Measurements from ENCODE around the gene DCXR.

Gene DCXR

GRCh38 chr17:82018989-82019689, 18.4 kb downstream of the DCXR start:
- no peak for TF ChIP-seq CTCF (conservative IDR thresholded peaks at IDR 0.05; ENCODE audit: control insufficient read depth, insufficient read depth, low read depth, low read length)
- H3K4me3 ChIP-seq (ENCODE audit: control insufficient read depth, low read depth, low read length): no peak overlapping the region
- DNase-seq (ENCODE audit: low read depth): no peak

GRCh38 chr17:82018152-82018988, 19.1 kb downstream of the DCXR start:
- TF ChIP-seq CTCF (conservative IDR thresholded peaks at IDR 0.05; ENCODE audit: control insufficient read depth, insufficient read depth, low read depth, low read length): no peak
- H3K4me3 ChIP-seq (ENCODE audit: control insufficient read depth, low read depth, low read length): no peak overlapping the region
- DNase-seq (ENCODE audit: low read depth): no peak

GRCh38 chr17:82017612-82018151, 19.8 kb downstream of the DCXR start:
- H3K4me3 ChIP-seq (ENCODE audit: control insufficient read depth, low read depth, low read length): no peak overlapping the region
- no peak for TF ChIP-seq CTCF (conservative IDR thresholded peaks at IDR 0.05; ENCODE audit: control insufficient read depth, insufficient read depth, low read depth, low read length)
- no peak for DNase-seq (ENCODE audit: low read depth)

GRCh38 chr17:82016875-82017459, 20.5 kb downstream of the DCXR start:
- DNase-seq (ENCODE audit: low read depth): no peak
- TF ChIP-seq CTCF (conservative IDR thresholded peaks at IDR 0.05; ENCODE audit: control insufficient read depth, insufficient read depth, low read depth, low read length): no peak
- no peak overlapping the region for H3K4me3 ChIP-seq (ENCODE audit: control insufficient read depth, low read depth, low read length)

DNA sequence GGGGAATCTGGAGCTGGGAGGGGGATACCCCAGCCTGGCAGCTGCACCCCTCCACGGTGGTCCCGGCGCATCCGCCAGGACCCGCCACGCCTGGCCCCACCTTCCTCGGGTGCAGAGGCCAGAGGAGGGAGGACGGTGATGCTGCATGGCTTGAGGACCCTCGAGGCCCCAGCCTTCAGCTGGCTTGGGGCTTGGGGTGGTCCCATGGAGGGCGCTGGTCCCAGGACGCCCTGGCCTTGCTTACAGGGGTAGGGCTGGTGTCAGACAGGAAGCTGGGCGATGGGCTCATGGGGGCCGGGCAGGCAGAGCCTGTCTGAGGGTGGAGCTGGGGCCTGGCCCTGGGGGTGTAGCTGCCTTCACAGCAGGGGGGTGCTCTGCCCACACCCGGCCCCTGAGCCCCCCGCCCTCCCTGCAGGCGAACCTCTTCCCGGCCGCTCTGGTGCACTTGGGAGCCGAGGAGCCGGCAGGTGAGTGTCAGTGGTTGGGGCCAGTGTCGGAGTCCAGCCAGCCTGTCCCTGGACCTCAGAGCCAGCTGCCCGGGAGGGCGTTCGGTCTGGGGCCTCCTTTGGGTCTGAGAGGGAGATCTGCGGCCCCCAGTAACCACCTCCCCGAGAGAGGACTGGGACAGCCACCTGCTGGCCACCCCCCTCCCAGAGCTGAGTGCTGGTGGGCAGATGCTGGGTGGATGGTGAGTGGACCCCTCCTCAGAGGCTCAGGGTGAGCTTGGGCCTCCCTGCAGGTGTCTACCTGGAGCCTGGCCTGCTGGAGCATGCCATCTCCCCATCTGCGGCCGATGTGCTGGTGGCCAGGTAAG, 21.2 kb downstream of the DCXR start:
- no peak for TF ChIP-seq CTCF (conservative IDR thresholded peaks at IDR 0.05; ENCODE audit: control insufficient read depth, insufficient read depth, low read depth, low read length)
- H3K4me3 ChIP-seq (ENCODE audit: control insufficient read depth, low read depth, low read length): no peak overlapping the region
- DNase-seq (ENCODE audit: low read depth): no peak
